Fibroblast of the conjunctiva (primary cell): ENCODE results near the gene IZUMO2.
"Not testable (repeated sequence)": the region's sequence is repeated elsewhere in the genome, so short reads cannot be mapped to it uniquely, and the experiment has no call there.

Experiments
- DNase-seq: peaks from one replicate; pipeline ENCODE4 v3.0.0-alpha.2; 2010; ENCODE audit warnings: low read depth

IZUMO2 gene

DNA sequence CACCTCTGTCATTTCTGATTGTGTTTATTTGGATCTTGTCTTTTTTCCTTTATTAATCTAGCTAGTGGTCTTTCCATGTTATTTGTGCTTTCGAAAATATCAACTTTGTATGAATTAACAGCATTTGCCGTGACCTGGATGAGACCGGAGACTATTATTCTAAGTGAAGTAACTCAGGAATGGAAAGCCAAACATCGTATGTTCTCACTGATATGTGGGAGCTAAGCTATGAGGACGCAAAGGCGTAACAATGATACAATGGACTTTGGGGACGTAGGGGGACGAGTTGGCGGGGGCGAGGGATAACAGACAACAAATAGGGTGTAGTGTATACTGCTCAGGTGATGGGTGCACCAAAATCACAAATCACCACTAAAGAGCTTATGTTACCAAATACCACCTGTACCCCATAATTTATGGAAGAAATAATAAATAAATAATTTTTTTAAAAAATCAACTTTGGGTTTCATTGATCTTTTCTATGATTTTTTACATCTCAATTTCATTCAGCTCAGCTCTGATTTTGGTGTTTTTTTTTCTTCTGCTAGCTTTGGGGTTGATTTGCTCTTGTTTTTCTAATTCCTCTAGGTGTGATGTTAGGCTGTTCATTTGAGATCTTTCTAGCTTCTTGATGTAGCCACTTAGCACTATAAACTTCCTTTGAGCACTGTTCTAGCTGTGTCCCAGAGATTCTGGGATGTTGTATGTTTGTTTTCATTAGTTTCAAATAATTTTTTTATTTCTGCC, 27.1 kb downstream of the IZUMO2 start:
- not testable (repeated sequence) for DNase-seq

DNA sequence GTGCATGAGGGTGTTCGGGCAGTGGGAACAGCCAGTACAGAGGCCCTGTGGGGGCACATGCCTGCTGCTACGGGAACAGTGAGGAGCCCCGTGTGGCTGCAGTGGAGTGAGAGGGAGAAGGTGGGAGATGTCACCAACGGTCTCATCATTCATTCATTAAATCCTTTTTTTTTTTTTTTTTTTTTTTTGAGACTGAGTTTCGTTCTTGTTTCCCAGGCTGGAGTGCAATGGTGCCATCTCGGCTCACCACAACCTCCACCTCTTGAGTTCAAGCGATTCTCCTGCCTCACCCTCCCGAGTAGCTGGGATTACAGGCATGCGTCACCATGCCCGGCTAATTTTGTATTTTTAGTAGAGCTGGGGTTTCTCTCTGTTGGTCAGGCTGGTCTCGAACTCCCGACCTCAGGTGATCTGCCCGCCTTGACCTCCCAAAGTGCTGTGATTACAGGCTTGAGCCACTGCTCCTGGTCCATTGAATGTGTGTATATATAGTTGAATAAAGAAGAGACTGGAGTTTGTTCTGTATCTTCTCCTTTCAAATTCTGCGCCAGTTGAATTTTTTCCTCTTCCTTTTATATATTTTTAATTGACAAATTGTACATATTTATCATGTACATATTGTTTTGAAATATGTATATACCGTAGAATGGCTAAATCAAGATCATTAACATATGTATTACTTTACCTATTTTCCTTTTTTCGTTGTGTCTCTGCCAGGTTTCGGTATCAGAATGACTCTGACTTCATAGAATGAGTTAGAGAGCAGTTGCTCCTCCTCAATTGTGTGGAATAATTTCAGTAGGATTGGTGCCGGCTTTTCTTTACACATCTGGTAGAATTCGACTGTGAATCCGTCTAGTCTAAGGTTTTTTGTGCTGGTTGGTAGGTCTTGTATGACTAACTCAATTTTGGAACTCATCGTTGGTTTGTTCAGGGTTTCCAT, 28.0 kb downstream of the IZUMO2 start:
- DNase-seq = not testable (repeated sequence)

DNA sequence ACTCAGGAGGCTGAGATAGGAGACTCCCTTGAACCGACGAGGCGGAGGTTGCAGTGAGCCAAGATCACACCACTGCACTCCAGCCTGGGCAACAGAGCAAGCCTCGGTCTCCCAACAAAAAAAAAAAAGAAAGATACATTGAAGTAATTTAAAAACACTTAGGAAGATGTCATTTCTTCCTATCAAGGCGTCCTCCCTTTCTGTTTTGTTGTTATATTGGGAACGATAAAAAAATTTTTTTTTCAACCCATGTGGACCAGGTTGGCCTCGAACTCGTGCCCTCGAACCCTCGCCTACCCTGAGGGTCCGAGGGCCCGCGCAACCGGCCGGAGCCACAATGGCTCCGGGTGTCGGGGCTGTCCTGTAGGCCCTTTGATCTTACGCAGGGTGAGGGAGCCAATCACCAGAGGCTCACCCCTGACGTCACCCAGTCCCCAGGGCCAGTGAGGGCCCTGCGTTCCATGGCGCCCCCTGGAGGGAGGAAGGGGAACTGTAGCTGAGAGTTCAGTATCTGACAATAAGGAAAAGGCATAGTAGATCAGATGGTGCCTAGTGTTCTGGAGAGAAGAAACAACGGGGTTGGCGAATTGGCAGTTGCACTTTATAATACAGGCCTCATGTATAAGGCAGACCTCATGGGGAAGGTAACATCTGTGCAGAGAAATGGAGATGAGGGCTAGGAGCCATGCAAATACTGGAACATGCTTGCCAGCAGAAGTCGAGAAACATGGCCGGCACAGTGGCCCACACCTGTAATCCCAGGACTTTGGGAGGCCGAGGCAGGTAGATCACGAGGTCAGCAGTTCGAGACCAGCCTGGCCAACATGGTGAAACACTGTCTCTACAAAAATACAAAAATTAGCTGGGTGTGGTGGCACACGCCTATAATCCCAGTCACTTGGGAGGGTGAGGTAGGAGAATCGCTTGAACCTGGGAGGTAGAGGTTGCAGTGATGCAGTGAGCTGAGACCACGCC, 29.3 kb downstream of the IZUMO2 start:
- DNase-seq = not testable (repeated sequence)

DNA sequence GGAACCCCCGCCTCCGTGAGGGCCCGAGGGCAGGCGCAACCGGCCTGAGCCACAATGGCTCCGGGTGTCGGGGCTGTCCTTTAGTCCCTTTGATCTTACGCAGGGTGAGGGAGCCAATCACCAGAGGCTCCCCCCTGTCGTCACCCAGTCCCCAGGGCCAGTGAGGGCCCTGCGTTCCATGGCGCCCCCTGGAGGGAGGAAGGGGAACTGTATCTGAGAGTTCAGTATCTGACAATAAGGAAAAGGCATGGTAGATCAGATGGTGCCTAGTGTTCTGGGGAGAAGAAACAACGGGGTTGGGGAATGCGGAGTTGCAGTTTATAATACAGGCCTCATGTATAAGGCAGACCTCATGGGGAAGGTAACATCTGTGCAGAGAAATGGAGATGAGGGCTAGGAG, 59.1 kb downstream of the IZUMO2 start:
- DNase-seq = not testable (repeated sequence)

DNA sequence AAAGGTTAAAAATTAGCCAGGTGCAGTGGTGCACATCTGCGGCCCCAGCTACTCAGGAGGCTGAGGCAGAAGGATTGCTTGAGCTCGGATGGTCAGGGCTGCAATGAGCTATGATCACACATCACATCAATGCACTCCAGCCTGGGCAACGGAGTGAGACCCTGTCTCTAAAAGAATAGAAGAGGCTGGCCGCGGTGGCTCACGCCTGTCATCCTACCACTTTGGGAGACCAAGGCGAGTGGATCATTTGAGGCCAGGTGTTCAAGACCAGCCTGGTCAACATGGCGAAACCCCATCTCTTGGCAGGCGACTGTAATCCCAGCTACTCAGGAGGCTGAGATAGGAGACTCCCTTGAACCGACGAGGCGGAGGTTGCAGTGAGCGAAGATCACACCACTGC, 59.7 kb downstream of the IZUMO2 start:
- not testable (repeated sequence) for DNase-seq
